ENCODE measurements around the gene MTHFD2L.

Gene MTHFD2L

GRCh38 chr4:74134500-74134852, 23.4 kb upstream of the MTHFD2L start:
- ChIA-PET POLR2A (interaction anchor here (0.6 to 1.0 kb wide), 2 partner anchors 36 to 144 kb away, joined by 3 to 4 read pairs; partner anchors contain the start of gene CXCL2), CTCF (interaction anchor here (0.6 to 1.3 kb wide), 11 partner anchors 18 to 754 kb away, joined by 3 to 5 read pairs (median 3); partner anchors contain the start of genes CXCL3 and CXCL5)
- TF ChIP-seq SUZ12 (IDR thresholded peaks at IDR 0.05) (no peak), FOXK2 (IDR thresholded peaks at IDR 0.05) (no peak), ZNF384 (IDR thresholded peaks at IDR 0.05) (no peak), PKNOX1 (IDR thresholded peaks at IDR 0.05) (no peak), SP1 (IDR thresholded peaks at IDR 0.05) (no peak), BHLHE40 (IDR thresholded peaks at IDR 0.05; ENCODE audit: borderline replicate concordance) (no peak), TARDBP (IDR thresholded peaks at IDR 0.05) (no peak), FOXM1 (IDR thresholded peaks at IDR 0.05; ENCODE audit: borderline replicate concordance) (no peak), FOXA1 (IDR thresholded peaks at IDR 0.05) (no peak), L3MBTL2 (conservative IDR thresholded peaks at IDR 0.05) (no peak), CTBP1 (IDR thresholded peaks at IDR 0.05; ENCODE audit: borderline replicate concordance) (no peak), LEF1 (IDR thresholded peaks at IDR 0.05; ENCODE audit: borderline replicate concordance) (no peak), HDGF (IDR thresholded peaks at IDR 0.05; ENCODE audit: borderline replicate concordance) (no peak)
- DNase-seq (ENCODE audit: extremely low spot score): no peak

- ChIA-PET CTCF (no interaction called here), POLR2A (interaction anchor here (0.9 kb wide), 1 partner anchor 11 kb away, joined by 3 read pairs; no protein-coding TSS in a partner anchor)
- DNase-seq (ENCODE audit: extremely low spot score): no peak
- TF ChIP-seq FOXK2 (IDR thresholded peaks at IDR 0.05) (no peak), ELF4 (IDR thresholded peaks at IDR 0.05) (no peak), TARDBP (IDR thresholded peaks at IDR 0.05) (no peak), LEF1 (IDR thresholded peaks at IDR 0.05; ENCODE audit: borderline replicate concordance) (no peak), NFRKB (IDR thresholded peaks at IDR 0.05) (no peak), L3MBTL2 (conservative IDR thresholded peaks at IDR 0.05) (no peak), BHLHE40 (IDR thresholded peaks at IDR 0.05; ENCODE audit: borderline replicate concordance) (no peak), PKNOX1 (IDR thresholded peaks at IDR 0.05) (no peak), CTBP1 (IDR thresholded peaks at IDR 0.05; ENCODE audit: borderline replicate concordance) (no peak), SP1 (IDR thresholded peaks at IDR 0.05) (no peak), ZNF384 (IDR thresholded peaks at IDR 0.05) (no peak), HDGF (IDR thresholded peaks at IDR 0.05; ENCODE audit: borderline replicate concordance) (no peak), FOXA1 (IDR thresholded peaks at IDR 0.05) (no peak), SUZ12 (IDR thresholded peaks at IDR 0.05) (no peak), ARNT (IDR thresholded peaks at IDR 0.05) (no peak), FOXM1 (IDR thresholded peaks at IDR 0.05; ENCODE audit: borderline replicate concordance) (no peak)
Measured at GRCh38 chr4:74146581-74147129, 11.3 kb upstream of the MTHFD2L start.

- TF ChIP-seq CTBP1 (IDR thresholded peaks at IDR 0.05; ENCODE audit: borderline replicate concordance) (no peak), BHLHE40 (IDR thresholded peaks at IDR 0.05; ENCODE audit: borderline replicate concordance) (no peak), ZNF384 (IDR thresholded peaks at IDR 0.05) (no peak), FOXA1 (IDR thresholded peaks at IDR 0.05) (no peak), PKNOX1 (IDR thresholded peaks at IDR 0.05) (no peak), NFRKB (IDR thresholded peaks at IDR 0.05) (no peak), FOXM1 (IDR thresholded peaks at IDR 0.05; ENCODE audit: borderline replicate concordance) (no peak), TARDBP (IDR thresholded peaks at IDR 0.05) (no peak), L3MBTL2 (conservative IDR thresholded peaks at IDR 0.05) (no peak), SP1 (IDR thresholded peaks at IDR 0.05) (no peak), ELF4 (IDR thresholded peaks at IDR 0.05) (no peak), LEF1 (IDR thresholded peaks at IDR 0.05; ENCODE audit: borderline replicate concordance) (no peak), FOXK2 (IDR thresholded peaks at IDR 0.05) (no peak), SUZ12 (IDR thresholded peaks at IDR 0.05) (no peak), HDGF (IDR thresholded peaks at IDR 0.05; ENCODE audit: borderline replicate concordance) (no peak), ARNT (IDR thresholded peaks at IDR 0.05) (no peak)
- DNase-seq (ENCODE audit: extremely low spot score): no peak
- ChIA-PET CTCF (no interaction called here), POLR2A (interaction anchor here (1.6 kb wide), 1 partner anchor 9 kb away, joined by 7 read pairs; the partner anchor contains the start of gene MTHFD2L)
Measured at GRCh38 chr4:74148205-74148604, 9.7 kb upstream of the MTHFD2L start.

GRCh38 chr4:74152836-74153235, 5.1 kb upstream of the MTHFD2L start:
- ChIA-PET CTCF (interaction anchor here (0.6 to 1.2 kb wide), 2 partner anchors 18 to 803 kb away, joined by 3 to 4 read pairs; no protein-coding TSS in a partner anchor), POLR2A (no interaction called here)
- DNase-seq (ENCODE audit: extremely low spot score): no peak
- no peak for TF ChIP-seq TARDBP (IDR thresholded peaks at IDR 0.05)
- no peak for TF ChIP-seq SP1 (IDR thresholded peaks at IDR 0.05)
- no peak for TF ChIP-seq BHLHE40 (IDR thresholded peaks at IDR 0.05; ENCODE audit: borderline replicate concordance)
- TF ChIP-seq SUZ12 (IDR thresholded peaks at IDR 0.05): no peak
- TF ChIP-seq NFRKB (IDR thresholded peaks at IDR 0.05): no peak
- no peak for TF ChIP-seq HDGF (IDR thresholded peaks at IDR 0.05; ENCODE audit: borderline replicate concordance)
- no peak for TF ChIP-seq L3MBTL2 (conservative IDR thresholded peaks at IDR 0.05)
- TF ChIP-seq LEF1 (IDR thresholded peaks at IDR 0.05; ENCODE audit: borderline replicate concordance): no peak
- no peak for TF ChIP-seq FOXK2 (IDR thresholded peaks at IDR 0.05)
- no peak for TF ChIP-seq PKNOX1 (IDR thresholded peaks at IDR 0.05)

- no peak for DNase-seq (ENCODE audit: extremely low spot score)
- POLR2A ChIA-PET: interaction anchor here (1.6 kb wide), 1 partner anchor 8 kb away, joined by 7 read pairs; no protein-coding TSS in a partner anchor
- TF ChIP-seq SUZ12 (IDR thresholded peaks at IDR 0.05) (no peak), BHLHE40 (IDR thresholded peaks at IDR 0.05; ENCODE audit: borderline replicate concordance) (no peak), L3MBTL2 (conservative IDR thresholded peaks at IDR 0.05) (no peak), NFRKB (IDR thresholded peaks at IDR 0.05) (no peak), SP1 (IDR thresholded peaks at IDR 0.05) (no peak), LEF1 (IDR thresholded peaks at IDR 0.05; ENCODE audit: borderline replicate concordance) (no peak), FOXM1 (IDR thresholded peaks at IDR 0.05; ENCODE audit: borderline replicate concordance) (no peak), CTBP1 (IDR thresholded peaks at IDR 0.05; ENCODE audit: borderline replicate concordance) (no peak)
- CTCF ChIA-PET: no interaction called here
Measured at GRCh38 chr4:74156521-74156920, 1.4 kb upstream of the MTHFD2L start.

Measured in HEK293T (cell line).